Liver (tissue), 9 donors: ENCODE data around the gene LRRTM3. TPM values are rescaled to one million over a fixed set of nuclear protein-coding genes. Genes with fewer than 3 reads are reported as not detected.

Experiments used
- DNase-seq: peaks from one replicate; pipeline ENCODE4 v3.0.0-alpha.2; 2017; ENCODE audit warnings: low spot score
- H3K27ac ChIP-seq, 2 donors: one replicate each; pipeline ENCODE4 v1.7.0; 2013; ENCODE audit warnings: inconsistent platforms in 2 of 2, low read length in 2 of 2, control low read depth in 1 of 2, low read depth in 1 of 2, mild to moderate bottlenecking in 1 of 2
- H3K27me3 ChIP-seq, 4 donors: one replicate each; pipeline versions ENCODE4 v1.6.1 to v1.7.0; 2013; ENCODE audit warnings: low read length in 3 of 4, inconsistent platforms in 1 of 4, mild to moderate bottlenecking in 1 of 4, moderate library complexity in 1 of 4; ENCODE audit not compliant: control insufficient read depth in 4 of 4, insufficient read depth in 4 of 4
- H3K36me3 ChIP-seq, 4 donors: one replicate each; pipeline versions ENCODE4 v1.6.1 to v1.7.0; 2013; ENCODE audit warnings: low read length in 3 of 4, mild to moderate bottlenecking in 3 of 4, low read depth in 1 of 4, moderate library complexity in 1 of 4; ENCODE audit not compliant: control insufficient read depth in 4 of 4, insufficient read depth in 3 of 4
- H3K4me1 ChIP-seq, 4 donors: one replicate each; pipeline versions ENCODE4 v1.6.1 to v1.7.0; 2013; ENCODE audit warnings: low read length in 3 of 4, mild to moderate bottlenecking in 3 of 4, moderate library complexity in 1 of 4; ENCODE audit not compliant: control insufficient read depth in 4 of 4, insufficient read depth in 4 of 4
- H3K4me3 ChIP-seq, 3 donors: one replicate each; pipeline versions ENCODE4 v1.6.1 to v1.7.0; 2013; ENCODE audit warnings: low read length in 3 of 3, control low read depth in 1 of 3, low read depth in 1 of 3, mild to moderate bottlenecking in 1 of 3
- H3K9ac ChIP-seq, 2 donors: one replicate each; pipeline ENCODE4 v1.7.0; 2013; ENCODE audit warnings: low read length in 2 of 2, mild to moderate bottlenecking in 2 of 2, moderate library complexity in 2 of 2, control low read depth in 1 of 2, low read depth in 1 of 2
- H3K9me3 ChIP-seq, 4 donors: one replicate each; pipeline versions ENCODE4 v1.6.1 to v1.7.0; 2013; ENCODE audit warnings: low read length in 3 of 4; ENCODE audit not compliant: control insufficient read depth in 4 of 4
- EGR1 ChIP-seq, 2 donors: IDR thresholded peaks; 2 replicates each; pipeline ENCODE4 v1.6.1; 2016 to 2018; ENCODE audit warnings: antibody characterized with exemption in 2 of 2, low read depth in 2 of 2
- FOXA1 ChIP-seq: IDR thresholded peaks from 2 replicates; pipeline ENCODE4 v1.6.1; 2016; ENCODE audit warnings: antibody characterized with exemption
- FOXA2 ChIP-seq: IDR thresholded peaks from 2 replicates; pipeline ENCODE4 v1.6.1; 2016; ENCODE audit warnings: antibody characterized with exemption
- GABPA ChIP-seq, 2 donors: IDR thresholded peaks in 1 of 2; conservative IDR thresholded peaks in 1 of 2; 2 replicates each; pipeline ENCODE4 v1.6.1; 2016; ENCODE audit warnings: antibody characterized with exemption in 2 of 2, mild to moderate bottlenecking in 1 of 2, moderate library complexity in 1 of 2
- HNF4A ChIP-seq, 2 donors: conservative IDR thresholded peaks; 2 replicates each; pipeline ENCODE4 v1.6.1; 2016; ENCODE audit warnings: antibody characterized with exemption in 2 of 2, mild to moderate bottlenecking in 2 of 2
- HNF4G ChIP-seq: IDR thresholded peaks from 2 replicates; pipeline ENCODE4 v1.6.1; 2016; ENCODE audit warnings: antibody characterized with exemption
- JUND ChIP-seq, 2 donors: IDR thresholded peaks; 2 replicates each; pipeline ENCODE4 v1.6.1; 2016; ENCODE audit warnings: antibody characterized with exemption in 2 of 2
- NR2F2 ChIP-seq: IDR thresholded peaks from 2 replicates; pipeline ENCODE4 v1.6.1; 2016; ENCODE audit warnings: antibody characterized with exemption
- RAD21 ChIP-seq, 2 donors: IDR thresholded peaks; 2 replicates each; pipeline ENCODE4 v1.6.1; 2016; ENCODE audit warnings: antibody characterized with exemption in 2 of 2, mild to moderate bottlenecking in 2 of 2
- RXRA ChIP-seq, 2 donors: IDR thresholded peaks; 2 replicates each; pipeline ENCODE4 v1.6.1; 2017 to 2018; ENCODE audit warnings: antibody characterized with exemption in 2 of 2, mild to moderate bottlenecking in 1 of 2
- SP1 ChIP-seq: IDR thresholded peaks from 2 replicates; pipeline ENCODE4 v1.6.1; 2018; ENCODE audit warnings: antibody characterized with exemption, mild to moderate bottlenecking
- TAF1 ChIP-seq: conservative IDR thresholded peaks from 2 replicates; pipeline ENCODE4 v1.6.1; 2016; ENCODE audit warnings: antibody characterized with exemption, mild to moderate bottlenecking
- YY1 ChIP-seq: IDR thresholded peaks from 2 replicates; pipeline ENCODE4 v1.6.1; 2016; ENCODE audit warnings: antibody characterized with exemption, mild to moderate bottlenecking
- WGBS: extraction: QIAGEN DNeasy Blood & Tissue Kit; methylation state at CpG from one replicate; pipeline ENCODE4 v1.1.7; 2013; 5-methylcytosine and 5-hydroxymethylcytosine counted together
- polyA plus RNA-seq, 2 donors: library from polyadenylated mRNA; stranded (reverse) in 1 of 2; unstranded in 1 of 2; fragments of 200-250 nt in 1 of 2; fragments of >200 nt in 1 of 2; fragmentation: Nextera tagmentation in 1 of 2; extraction: Ambion mirVana in 1 of 2; gene quantifications; one replicate each; pipeline versions ENCODE4 v1.2.1 to v1.2.3, GENCODE V29; 2013 to 2015
- total RNA-seq, 2 donors: library from RNA; depleted of rRNA; stranded (reverse); fragments of >200 nt; gene quantifications; one replicate each; pipeline ENCODE4 v1.2.3, GENCODE V29; 2014
- TF ChIP-seq, protein P1 (sequence below): IDR thresholded peaks from 2 replicates; pipeline ENCODE4 v1.6.1; 2016; ENCODE audit warnings: antibody characterized with exemption
- TF ChIP-seq, protein P2 (sequence below): IDR thresholded peaks from 2 replicates; pipeline ENCODE4 v1.6.1; 2016; ENCODE audit warnings: antibody characterized with exemption
- TF ChIP-seq, protein P3 (sequence below): IDR thresholded peaks from 2 replicates; pipeline ENCODE4 v1.6.1; 2016; ENCODE audit warnings: antibody characterized with exemption, mild to moderate bottlenecking
- TF ChIP-seq, protein P4 (sequence below): IDR thresholded peaks from 2 replicates; pipeline ENCODE4 v1.6.1; 2016; ENCODE audit warnings: antibody characterized with exemption
- TF ChIP-seq, protein P5 (sequence below): fragments of 150-350 bp; IDR thresholded peaks from 2 replicates; pipeline ENCODE4 v1.5.1; 2017; ENCODE audit warnings: improper control_type of control experiment, low read depth, low read length; ENCODE audit not compliant: missing input control
- donor health status: healthy.
- donor health status: healthy.
- donor health status: healthy.
- donor health status: healthy.
- donor health status: healthy.

LRRTM3 gene
- total and polyA plus RNA-seq, 4 donors, result 0.67 TPM; not detected in 3

DNA sequence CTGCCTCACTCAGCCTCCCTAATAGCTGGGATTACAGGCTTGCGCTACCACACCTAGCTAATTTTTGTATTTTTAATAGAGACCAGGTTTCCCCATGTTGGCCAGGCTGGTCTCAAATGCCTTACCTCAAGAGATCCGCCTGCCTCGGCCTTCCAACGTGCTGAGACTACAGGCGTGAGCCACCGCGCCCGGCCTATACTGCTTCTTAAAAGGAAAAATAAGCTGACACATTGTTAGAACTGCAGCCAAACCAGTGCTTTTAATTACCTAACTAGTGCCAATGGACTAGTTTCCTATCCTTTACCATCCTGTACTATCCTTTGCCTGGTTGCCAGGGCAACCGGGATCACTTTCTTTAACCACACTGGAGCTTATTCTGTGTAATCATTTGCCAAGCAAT is 108.0 kb downstream of the LRRTM3 start:
- DNase-seq, result no peak

DNA sequence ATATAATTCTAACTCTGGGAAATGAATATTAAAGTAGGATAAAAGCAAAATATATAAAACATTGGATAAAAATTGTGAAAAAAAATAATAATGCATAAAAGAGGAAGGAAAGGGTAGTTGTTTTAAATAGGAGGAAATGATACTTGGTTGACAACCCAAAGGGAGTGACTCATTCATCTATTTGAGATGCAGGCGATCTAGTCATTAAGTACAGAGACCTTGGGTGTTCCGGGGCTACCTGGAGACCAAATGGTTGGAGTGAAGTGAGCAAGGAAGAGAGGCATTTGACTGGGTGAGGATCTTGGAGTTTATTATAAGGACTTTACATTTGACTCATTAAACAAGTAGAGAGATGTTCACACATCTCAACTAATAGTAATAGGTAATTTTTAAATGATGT is 111.0 kb downstream of the LRRTM3 start:
- 62% methylated on average over 2 of the region's 2 CpGs for WGBS
- no peaks in the 10 kb centered on the region for H3K4me1 ChIP-seq
- no peak overlapping the region for H3K9ac ChIP-seq
- no peak overlapping the region for H3K4me3 ChIP-seq
- no peak for DNase-seq
- no peaks in the 10 kb centered on the region for H3K36me3 ChIP-seq
- H3K27me3 ChIP-seq, result no peaks in the 10 kb centered on the region
- H3K9me3 ChIP-seq, result no peaks in the 10 kb centered on the region
- no peak overlapping the region for H3K27ac ChIP-seq
- TF ChIP-seq, protein P1, sequence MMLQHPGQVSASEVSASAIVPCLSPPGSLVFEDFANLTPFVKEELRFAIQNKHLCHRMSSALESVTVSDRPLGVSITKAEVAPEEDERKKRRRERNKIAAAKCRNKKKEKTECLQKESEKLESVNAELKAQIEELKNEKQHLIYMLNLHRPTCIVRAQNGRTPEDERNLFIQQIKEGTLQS, result no peak
- TF ChIP-seq JUND (IDR thresholded peaks at IDR 0.05) (no peak), RXRA (IDR thresholded peaks at IDR 0.05) (no peak), HNF4G (no peak), NR2F2 (no peak), YY1 (no peak), TAF1 (no peak)
- TF ChIP-seq, protein P2, sequence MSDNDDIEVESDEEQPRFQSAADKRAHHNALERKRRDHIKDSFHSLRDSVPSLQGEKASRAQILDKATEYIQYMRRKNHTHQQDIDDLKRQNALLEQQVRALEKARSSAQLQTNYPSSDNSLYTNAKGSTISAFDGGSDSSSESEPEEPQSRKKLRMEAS, result no peak
- TF ChIP-seq, protein P3, sequence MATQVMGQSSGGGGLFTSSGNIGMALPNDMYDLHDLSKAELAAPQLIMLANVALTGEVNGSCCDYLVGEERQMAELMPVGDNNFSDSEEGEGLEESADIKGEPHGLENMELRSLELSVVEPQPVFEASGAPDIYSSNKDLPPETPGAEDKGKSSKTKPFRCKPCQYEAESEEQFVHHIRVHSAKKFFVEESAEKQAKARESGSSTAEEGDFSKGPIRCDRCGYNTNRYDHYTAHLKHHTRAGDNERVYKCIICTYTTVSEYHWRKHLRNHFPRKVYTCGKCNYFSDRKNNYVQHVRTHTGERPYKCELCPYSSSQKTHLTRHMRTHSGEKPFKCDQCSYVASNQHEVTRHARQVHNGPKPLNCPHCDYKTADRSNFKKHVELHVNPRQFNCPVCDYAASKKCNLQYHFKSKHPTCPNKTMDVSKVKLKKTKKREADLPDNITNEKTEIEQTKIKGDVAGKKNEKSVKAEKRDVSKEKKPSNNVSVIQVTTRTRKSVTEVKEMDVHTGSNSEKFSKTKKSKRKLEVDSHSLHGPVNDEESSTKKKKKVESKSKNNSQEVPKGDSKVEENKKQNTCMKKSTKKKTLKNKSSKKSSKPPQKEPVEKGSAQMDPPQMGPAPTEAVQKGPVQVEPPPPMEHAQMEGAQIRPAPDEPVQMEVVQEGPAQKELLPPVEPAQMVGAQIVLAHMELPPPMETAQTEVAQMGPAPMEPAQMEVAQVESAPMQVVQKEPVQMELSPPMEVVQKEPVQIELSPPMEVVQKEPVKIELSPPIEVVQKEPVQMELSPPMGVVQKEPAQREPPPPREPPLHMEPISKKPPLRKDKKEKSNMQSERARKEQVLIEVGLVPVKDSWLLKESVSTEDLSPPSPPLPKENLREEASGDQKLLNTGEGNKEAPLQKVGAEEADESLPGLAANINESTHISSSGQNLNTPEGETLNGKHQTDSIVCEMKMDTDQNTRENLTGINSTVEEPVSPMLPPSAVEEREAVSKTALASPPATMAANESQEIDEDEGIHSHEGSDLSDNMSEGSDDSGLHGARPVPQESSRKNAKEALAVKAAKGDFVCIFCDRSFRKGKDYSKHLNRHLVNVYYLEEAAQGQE, result no peak

More for the DNA sequence above, 108.0 kb downstream of the LRRTM3 start:
- H3K4me1 ChIP-seq, result no peaks in the 10 kb centered on the region
- H3K4me3 ChIP-seq, result no peak overlapping the region
- H3K9ac ChIP-seq, result no peak overlapping the region
- no peaks in the 10 kb centered on the region for H3K36me3 ChIP-seq
- H3K27ac ChIP-seq, result no peak overlapping the region
- WGBS, result 94% methylated on average over 9 of the region's 9 CpGs
- TF ChIP-seq RXRA (IDR thresholded peaks at IDR 0.05) (no peak), SP1 (no peak), YY1 (no peak), HNF4A (conservative IDR thresholded peaks at IDR 0.05) (no peak), NR2F2 (no peak), FOXA1 (no peak), FOXA2 (no peak), HNF4G (no peak), GABPA (IDR thresholded peaks at IDR 0.05 in 1 of 2, conservative IDR thresholded peaks at IDR 0.05 in 1 of 2) (no peak), RAD21 (IDR thresholded peaks at IDR 0.05) (no peak), TAF1 (no peak), JUND (IDR thresholded peaks at IDR 0.05) (no peak), EGR1 (IDR thresholded peaks at IDR 0.05; ENCODE audit: low read depth in 2 of 2) (no peak)
- TF ChIP-seq, protein P1, result no peak
- TF ChIP-seq, protein P3, result no peak
- TF ChIP-seq, protein P2, result no peak
- TF ChIP-seq, protein P4, sequence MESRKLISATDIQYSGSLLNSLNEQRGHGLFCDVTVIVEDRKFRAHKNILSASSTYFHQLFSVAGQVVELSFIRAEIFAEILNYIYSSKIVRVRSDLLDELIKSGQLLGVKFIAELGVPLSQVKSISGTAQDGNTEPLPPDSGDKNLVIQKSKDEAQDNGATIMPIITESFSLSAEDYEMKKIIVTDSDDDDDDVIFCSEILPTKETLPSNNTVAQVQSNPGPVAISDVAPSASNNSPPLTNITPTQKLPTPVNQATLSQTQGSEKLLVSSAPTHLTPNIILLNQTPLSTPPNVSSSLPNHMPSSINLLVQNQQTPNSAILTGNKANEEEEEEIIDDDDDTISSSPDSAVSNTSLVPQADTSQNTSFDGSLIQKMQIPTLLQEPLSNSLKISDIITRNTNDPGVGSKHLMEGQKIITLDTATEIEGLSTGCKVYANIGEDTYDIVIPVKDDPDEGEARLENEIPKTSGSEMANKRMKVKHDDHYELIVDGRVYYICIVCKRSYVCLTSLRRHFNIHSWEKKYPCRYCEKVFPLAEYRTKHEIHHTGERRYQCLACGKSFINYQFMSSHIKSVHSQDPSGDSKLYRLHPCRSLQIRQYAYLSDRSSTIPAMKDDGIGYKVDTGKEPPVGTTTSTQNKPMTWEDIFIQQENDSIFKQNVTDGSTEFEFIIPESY, result no peak
- TF ChIP-seq, protein P5, sequence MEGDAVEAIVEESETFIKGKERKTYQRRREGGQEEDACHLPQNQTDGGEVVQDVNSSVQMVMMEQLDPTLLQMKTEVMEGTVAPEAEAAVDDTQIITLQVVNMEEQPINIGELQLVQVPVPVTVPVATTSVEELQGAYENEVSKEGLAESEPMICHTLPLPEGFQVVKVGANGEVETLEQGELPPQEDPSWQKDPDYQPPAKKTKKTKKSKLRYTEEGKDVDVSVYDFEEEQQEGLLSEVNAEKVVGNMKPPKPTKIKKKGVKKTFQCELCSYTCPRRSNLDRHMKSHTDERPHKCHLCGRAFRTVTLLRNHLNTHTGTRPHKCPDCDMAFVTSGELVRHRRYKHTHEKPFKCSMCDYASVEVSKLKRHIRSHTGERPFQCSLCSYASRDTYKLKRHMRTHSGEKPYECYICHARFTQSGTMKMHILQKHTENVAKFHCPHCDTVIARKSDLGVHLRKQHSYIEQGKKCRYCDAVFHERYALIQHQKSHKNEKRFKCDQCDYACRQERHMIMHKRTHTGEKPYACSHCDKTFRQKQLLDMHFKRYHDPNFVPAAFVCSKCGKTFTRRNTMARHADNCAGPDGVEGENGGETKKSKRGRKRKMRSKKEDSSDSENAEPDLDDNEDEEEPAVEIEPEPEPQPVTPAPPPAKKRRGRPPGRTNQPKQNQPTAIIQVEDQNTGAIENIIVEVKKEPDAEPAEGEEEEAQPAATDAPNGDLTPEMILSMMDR, result no peak
- no peaks in the 10 kb centered on the region for H3K9me3 ChIP-seq
- H3K27me3 ChIP-seq, result no peaks in the 10 kb centered on the region
